WI38 (cell line): Measurements from ENCODE around the gene CFAP20DC.

Source experiments
- H3K4me3 ChIP-seq: 2 replicates; pipeline ENCODE4 v1.5.1; 2011; ENCODE audit warnings: low read depth, mild to moderate bottlenecking, control low read depth, low read length
- CTCF ChIP-seq: IDR thresholded peaks from 2 replicates; pipeline ENCODE4 v1.5.1; 2012; ENCODE audit warnings: low read depth, mild to moderate bottlenecking, control low read depth, low read length

CFAP20DC gene

GRCh38 chr3:59081071-59081470 is 31.2 kb upstream of the CFAP20DC start:
- no peak overlapping the region for H3K4me3 ChIP-seq
- TF ChIP-seq CTCF = no peak

- TF ChIP-seq CTCF = no peak
- no peak overlapping the region for H3K4me3 ChIP-seq
Observed at GRCh38 chr3:59079962-59080361, 30.1 kb upstream of the CFAP20DC start.

GRCh38 chr3:59074764-59075163 is 24.9 kb upstream of the CFAP20DC start:
- no peak overlapping the region for H3K4me3 ChIP-seq
- TF ChIP-seq CTCF = no peak

GRCh38 chr3:59072681-59073080 is 22.9 kb upstream of the CFAP20DC start:
- H3K4me3 ChIP-seq = no peak overlapping the region
- no peak for TF ChIP-seq CTCF

- no peak overlapping the region for H3K4me3 ChIP-seq
- TF ChIP-seq CTCF = no peak
Observed at GRCh38 chr3:59069838-59070237, 20.0 kb upstream of the CFAP20DC start.

- no peak for TF ChIP-seq CTCF
- no peak overlapping the region for H3K4me3 ChIP-seq
Observed at GRCh38 chr3:59065240-59065639, 15.4 kb upstream of the CFAP20DC start.

- no peak for TF ChIP-seq CTCF
- H3K4me3 ChIP-seq = no peak overlapping the region
Observed at GRCh38 chr3:59064728-59065127, 14.9 kb upstream of the CFAP20DC start.

- no peak for TF ChIP-seq CTCF
- no peak overlapping the region for H3K4me3 ChIP-seq
Observed at GRCh38 chr3:59064276-59064675, 14.5 kb upstream of the CFAP20DC start.
